Measurements from ENCODE around the gene POU2F1.

POU2F1 gene

GRCh38 chr1:167408355-167408754 is 187.7 kb downstream of the POU2F1 start:
- Histone ChIP-seq H3K27me3 (ENCODE audit: insufficient read depth, low read depth, severe bottlenecking) (no peaks in the 10 kb centered on the region), H3K36me3 (peaks cover 5% of the 10 kb centered on the region), H3K27ac (no peak overlapping the region), H3K4me3 (ENCODE audit: low read depth, low read length) (no peak overlapping the region), H3K9me3 (ENCODE audit: severe bottlenecking) (no peaks in the 10 kb centered on the region)
- DNase-seq = no peak
- TF ChIP-seq CTCF (IDR thresholded peaks at IDR 0.05; ENCODE audit: low read depth, low read length) = no peak

- H3K4me3 ChIP-seq (ENCODE audit: low read depth, low read length) = no peak overlapping the region
- DNase-seq = no peak
- TF ChIP-seq CTCF (IDR thresholded peaks at IDR 0.05; ENCODE audit: low read depth, low read length) = no peak
- no peaks in the 10 kb centered on the region for H3K9me3 ChIP-seq (ENCODE audit: severe bottlenecking)
- no peak overlapping the region for H3K27ac ChIP-seq
- H3K27me3 ChIP-seq (ENCODE audit: insufficient read depth, low read depth, severe bottlenecking) = no peaks in the 10 kb centered on the region
- H3K36me3 ChIP-seq = peaks cover 5% of the 10 kb centered on the region
These were observed 188.5 kb downstream of the POU2F1 start for GRCh38 chr1:167409183-167409582.

- no peaks in the 10 kb centered on the region; the same call in 1 of the 2 replicates for H3K36me3 ChIP-seq
- H3K9me3 ChIP-seq (ENCODE audit: severe bottlenecking) = no peaks in the 10 kb centered on the region
- no peak overlapping the region for H3K27ac ChIP-seq
- TF ChIP-seq CTCF (IDR thresholded peaks at IDR 0.05; ENCODE audit: low read depth, low read length) = no peak
- H3K4me3 ChIP-seq (ENCODE audit: low read depth, low read length) = no peak overlapping the region
- H3K27me3 ChIP-seq (ENCODE audit: insufficient read depth, low read depth, severe bottlenecking) = no peaks in the 10 kb centered on the region
- DNase-seq = no peak
These were observed 191.4 kb downstream of the POU2F1 start for GRCh38 chr1:167412072-167412471.

- Histone ChIP-seq H3K4me3 (ENCODE audit: low read depth, low read length) (no peak overlapping the region), H3K27me3 (ENCODE audit: insufficient read depth, low read depth, severe bottlenecking) (no peaks in the 10 kb centered on the region), H3K9me3 (ENCODE audit: severe bottlenecking) (no peaks in the 10 kb centered on the region), H3K36me3 (no peaks in the 10 kb centered on the region; the same call in 1 of the 2 replicates), H3K27ac (no peak overlapping the region)
- no peak for TF ChIP-seq CTCF (IDR thresholded peaks at IDR 0.05; ENCODE audit: low read depth, low read length)
- no peak for DNase-seq
These were observed 192.2 kb downstream of the POU2F1 start for GRCh38 chr1:167412920-167413319.

GRCh38 chr1:167413328-167413727 is 192.6 kb downstream of the POU2F1 start:
- H3K9me3 ChIP-seq (ENCODE audit: severe bottlenecking) = no peaks in the 10 kb centered on the region
- H3K4me3 ChIP-seq (ENCODE audit: low read depth, low read length) = no peak overlapping the region
- no peaks in the 10 kb centered on the region; the same call in 1 of the 2 replicates for H3K36me3 ChIP-seq
- H3K27me3 ChIP-seq (ENCODE audit: insufficient read depth, low read depth, severe bottlenecking) = no peaks in the 10 kb centered on the region
- H3K27ac ChIP-seq = no peak overlapping the region
- DNase-seq = no peak
- TF ChIP-seq CTCF (IDR thresholded peaks at IDR 0.05; ENCODE audit: low read depth, low read length) = no peak

GRCh38 chr1:167416506-167416905 is 195.8 kb downstream of the POU2F1 start:
- no peak for DNase-seq
- H3K4me3 ChIP-seq (ENCODE audit: low read depth, low read length) = no peak overlapping the region
- no peaks in the 10 kb centered on the region for H3K9me3 ChIP-seq (ENCODE audit: severe bottlenecking)
- no peak for TF ChIP-seq CTCF (IDR thresholded peaks at IDR 0.05; ENCODE audit: low read depth, low read length)
- no peaks in the 10 kb centered on the region; the same call in 1 of the 2 replicates for H3K36me3 ChIP-seq
- H3K27ac ChIP-seq = no peak overlapping the region
- H3K27me3 ChIP-seq (ENCODE audit: insufficient read depth, low read depth, severe bottlenecking) = no peaks in the 10 kb centered on the region

Measured in WERI-Rb-1 (cell line).